GM12864 (cell line): ENCODE measurements around the gene STRBP.

Source experiments
- DNase-seq: peaks from one replicate; pipeline ENCODE4 v3.0.0-alpha.2; 2011; ENCODE audit warnings: low read depth
- H3K4me3 ChIP-seq: 2 replicates; pipeline ENCODE4 v1.5.1; 2011; ENCODE audit warnings: mild to moderate bottlenecking, low read depth, low read length, control low read depth
- TF ChIP-seq, protein P1 (sequence below): IDR thresholded peaks from 2 replicates; pipeline ENCODE4 v1.5.1; 2011; ENCODE audit warnings: low read depth, mild to moderate bottlenecking, moderate library complexity, low read length, control low read depth, inconsistent platforms; ENCODE audit errors: missing control alignments

STRBP gene

DNA sequence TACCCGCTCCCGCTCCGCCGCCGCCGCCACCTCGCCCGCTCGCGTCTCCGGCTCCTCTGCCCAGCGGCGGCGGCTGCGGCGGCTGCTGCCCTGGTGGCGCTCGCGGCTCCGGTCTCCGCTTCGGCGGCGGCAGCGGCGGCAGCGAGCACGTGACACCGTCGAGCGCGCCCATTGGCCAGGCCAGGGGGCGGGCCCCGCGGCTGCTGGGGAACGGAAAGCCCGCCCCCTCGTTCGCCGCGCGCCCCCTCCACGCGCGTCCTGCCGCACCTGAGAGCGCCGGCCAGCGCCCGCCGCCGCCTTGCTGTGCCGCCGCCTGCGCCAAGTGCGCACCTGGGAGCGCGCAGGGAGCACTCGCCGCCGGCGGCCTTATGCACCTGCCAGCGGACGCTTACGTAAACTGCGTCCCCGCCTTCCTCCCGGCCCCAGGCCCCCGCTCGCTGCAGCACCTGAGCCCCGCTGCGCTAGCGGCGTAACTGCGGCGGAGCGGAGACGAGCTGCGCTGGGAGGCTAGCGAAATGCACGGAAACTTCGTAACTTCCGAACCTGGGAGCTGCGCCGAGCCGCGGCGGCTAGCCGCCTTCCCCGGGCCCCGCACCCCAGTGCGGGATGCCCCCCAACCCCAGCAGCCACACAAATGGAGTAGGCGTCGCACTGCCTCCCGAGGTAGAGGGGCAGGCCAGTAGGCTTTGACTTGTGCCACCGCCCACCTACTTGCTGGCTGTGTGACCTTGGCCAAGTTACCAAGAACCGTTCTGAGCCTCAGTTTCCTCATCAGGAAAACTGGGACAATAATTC is at the start of gene STRBP:
Gene STRBP (minus strand): TSS at position 122 of the 795 bp plus-strand sequence. CDS start 84,452 bp downstream, outside the sequence.
- H3K4me3 ChIP-seq = peak within 1 kb of the TSS; percentile 82
- DNase-seq = peak; percentile 65
- TF ChIP-seq, protein P1, sequence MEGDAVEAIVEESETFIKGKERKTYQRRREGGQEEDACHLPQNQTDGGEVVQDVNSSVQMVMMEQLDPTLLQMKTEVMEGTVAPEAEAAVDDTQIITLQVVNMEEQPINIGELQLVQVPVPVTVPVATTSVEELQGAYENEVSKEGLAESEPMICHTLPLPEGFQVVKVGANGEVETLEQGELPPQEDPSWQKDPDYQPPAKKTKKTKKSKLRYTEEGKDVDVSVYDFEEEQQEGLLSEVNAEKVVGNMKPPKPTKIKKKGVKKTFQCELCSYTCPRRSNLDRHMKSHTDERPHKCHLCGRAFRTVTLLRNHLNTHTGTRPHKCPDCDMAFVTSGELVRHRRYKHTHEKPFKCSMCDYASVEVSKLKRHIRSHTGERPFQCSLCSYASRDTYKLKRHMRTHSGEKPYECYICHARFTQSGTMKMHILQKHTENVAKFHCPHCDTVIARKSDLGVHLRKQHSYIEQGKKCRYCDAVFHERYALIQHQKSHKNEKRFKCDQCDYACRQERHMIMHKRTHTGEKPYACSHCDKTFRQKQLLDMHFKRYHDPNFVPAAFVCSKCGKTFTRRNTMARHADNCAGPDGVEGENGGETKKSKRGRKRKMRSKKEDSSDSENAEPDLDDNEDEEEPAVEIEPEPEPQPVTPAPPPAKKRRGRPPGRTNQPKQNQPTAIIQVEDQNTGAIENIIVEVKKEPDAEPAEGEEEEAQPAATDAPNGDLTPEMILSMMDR = peak; percentile 1

DNA sequence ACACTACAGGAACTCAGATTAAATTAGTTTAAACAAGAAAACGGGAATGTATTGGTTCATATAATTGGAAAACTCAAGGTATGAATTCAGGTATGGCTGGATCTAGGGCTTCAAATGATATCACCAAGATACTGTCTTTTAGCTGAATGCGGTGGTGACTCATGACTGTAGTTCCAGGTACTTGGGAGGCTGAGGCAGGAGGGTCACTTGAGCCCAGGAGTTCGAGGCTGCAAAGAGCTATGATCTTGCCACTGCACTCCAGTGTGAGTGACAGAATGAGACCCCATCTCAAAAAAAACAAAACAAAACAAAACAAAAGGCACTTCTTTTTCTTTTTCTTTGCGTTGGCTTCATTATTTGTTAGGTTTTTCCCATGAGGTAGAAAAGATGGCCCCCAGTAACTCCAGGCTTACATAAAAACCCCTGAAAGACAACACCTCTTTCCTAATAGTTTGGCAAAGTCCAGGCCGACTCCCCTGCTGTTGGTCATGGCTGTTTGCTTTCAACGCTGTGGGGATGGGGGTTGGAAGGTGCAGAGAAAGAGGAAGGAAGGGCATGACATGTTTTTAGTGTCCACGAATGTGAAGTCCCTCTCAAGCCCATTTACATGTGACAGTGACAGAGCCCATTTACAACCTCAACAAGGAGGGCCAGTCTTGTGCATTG is 47.8 kb upstream of the STRBP start:
- no peak for DNase-seq
- no peak overlapping the region for H3K4me3 ChIP-seq
- TF ChIP-seq, protein P1 = no peak

GRCh38 chr9:123315635-123316034 is 47.2 kb upstream of the STRBP start:
- no peak for DNase-seq
- TF ChIP-seq, protein P1 = no peak
- H3K4me3 ChIP-seq = no peak overlapping the region

DNA sequence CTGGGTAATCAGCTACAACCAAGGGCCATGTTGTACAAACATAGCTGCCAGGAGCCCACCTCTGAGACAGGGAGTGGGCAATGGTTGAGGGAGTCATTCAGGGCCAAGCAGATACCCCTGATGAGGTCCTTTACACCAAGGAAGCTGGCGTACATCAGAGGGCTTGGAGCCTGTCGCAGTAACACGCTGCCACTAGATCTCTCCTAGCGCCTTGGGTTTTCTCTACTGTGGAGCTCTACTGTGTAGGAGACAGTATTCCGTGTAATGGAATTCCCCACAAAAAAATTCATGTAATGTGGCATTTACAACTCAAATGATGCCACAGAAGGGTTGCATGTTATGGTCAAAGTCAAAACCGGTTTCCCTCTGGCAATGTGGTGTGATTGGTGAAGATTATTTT is 46.2 kb upstream of the STRBP start:
- no peak for DNase-seq
- TF ChIP-seq, protein P1 = no peak
- H3K4me3 ChIP-seq = no peak overlapping the region

- TF ChIP-seq, protein P1 = no peak
- DNase-seq = no peak
- H3K4me3 ChIP-seq = no peak overlapping the region
Observed at GRCh38 chr9:123312306-123312877, 44.0 kb upstream of the STRBP start.

- TF ChIP-seq, protein P1 = no peak
- no peak for DNase-seq
- no peak overlapping the region for H3K4me3 ChIP-seq
Observed at GRCh38 chr9:123311250-123311752, 42.9 kb upstream of the STRBP start.
